Activated T-helper 1 cell treated with anti-CD3 and anti-CD28 coated beads, Interleukin-12 subunit alpha, Interleukin-12 subunit beta, Interleukin-2, Interleukin-4 antibody, amounts not matched to agents 30 ng/mL and 10 ng/mL and 1 ng/mL, durations not matched to agents 14 hours and 24 hours and 36 hours (primary cell): Measurements from ENCODE around the gene NHSL1. TPM values are rescaled to one million over a fixed set of nuclear protein-coding genes. Genes with fewer than 3 reads are reported as not detected.

Source experiments
- DNase-seq: peaks from one replicate; pipeline ENCODE4 v3.0.0; 2021; ENCODE audit warnings: low spot score
- H3K27ac Mint-ChIP-seq: one replicate; pipeline ENCODE4 v1.8.0; 2021; ENCODE audit warnings: mild to moderate bottlenecking, mixed read lengths
- H3K27me3 Mint-ChIP-seq: one replicate; pipeline ENCODE4 v1.8.0; 2022; ENCODE audit warnings: mild to moderate bottlenecking, moderate library complexity, mixed read lengths; ENCODE audit not compliant: insufficient read depth
- H3K36me3 Mint-ChIP-seq: one replicate; pipeline ENCODE4 v1.8.0; 2021; ENCODE audit warnings: low read depth, mixed read lengths
- H3K4me1 Mint-ChIP-seq: one replicate; pipeline ENCODE4 v1.8.0; 2021; ENCODE audit warnings: low read depth, mixed read lengths
- H3K4me3 Mint-ChIP-seq: one replicate; pipeline ENCODE4 v1.8.0; 2021; ENCODE audit warnings: mild to moderate bottlenecking, moderate library complexity, mixed read lengths
- H3K9me3 Mint-ChIP-seq: one replicate; pipeline ENCODE4 v1.8.0; 2021; ENCODE audit warnings: mixed read lengths
- intact Hi-C: fragments of 100-400 bp; cut with micrococcal nuclease; formaldehyde crosslinking; loops from one replicate; pipeline ENCODE4 v1.15.1; 2024
- total RNA-seq: library from RNA; stranded (reverse); gene quantifications from 2 replicates; pipeline ENCODE4 v1.2.3, GENCODE V29; 2022

The NHSL1 gene
- total RNA-seq, 1 donor from 2014 or later: 0.49 TPM

GRCh38 chr6:138403801-138404665 lies 95.3 kb downstream of the NHSL1 start, which contains the start of gene HEBP2:
Gene HEBP2 (plus strand): TSS chr6:138404223. CDS start chr6:138404496, 273 bp downstream.
- Mint-ChIP-seq H3K27ac (peak within 1 kb of the TSS; percentile 59), H3K4me1 (peaks cover 18% of the 10 kb centered on the region), H3K36me3 (peaks cover 25% of the 10 kb centered on the region), H3K4me3 (peak within 1 kb of the TSS; percentile 84), H3K27me3 (peaks cover 8% of the 10 kb centered on the region), H3K9me3 (no peaks in the 10 kb centered on the region)
- peak; percentile 87 for DNase-seq
- intact Hi-C loops: loop anchor here (1.0 to 2.0 kb wide), 5 partner anchors 7 to 369 kb away; partner anchors contain the start of gene CCDC28A

DNA sequence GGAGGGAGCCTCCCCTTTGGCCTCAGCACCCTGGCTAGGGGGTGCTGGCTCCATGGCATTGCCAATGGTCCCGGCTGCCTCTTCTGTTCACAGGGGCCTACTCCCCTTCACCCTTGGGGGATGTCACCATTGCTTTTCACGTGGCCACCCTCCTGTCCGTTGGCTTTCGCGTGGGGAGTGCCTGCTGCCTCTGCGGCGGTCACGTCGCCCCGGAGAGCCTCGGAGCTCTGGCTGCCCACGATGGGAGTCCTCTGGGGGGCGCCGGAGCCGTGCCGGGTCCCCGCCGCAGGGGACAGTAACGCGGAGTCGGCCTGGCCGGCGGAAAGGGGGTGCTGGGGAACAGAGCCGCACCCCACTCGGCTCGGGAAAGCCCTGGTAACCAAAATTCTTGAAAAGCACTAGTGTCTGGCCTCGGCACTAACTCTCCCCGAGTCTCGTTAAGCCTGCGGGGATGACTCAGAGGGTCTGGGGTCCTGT lies 95.9 kb downstream of the NHSL1 start:
- peaks cover 18% of the 10 kb centered on the region for H3K4me1 Mint-ChIP-seq
- peak; percentile 17 for DNase-seq
- H3K27me3 Mint-ChIP-seq: peaks cover 8% of the 10 kb centered on the region
- H3K4me3 Mint-ChIP-seq: peak overlapping the region; percentile 81
- intact Hi-C loops: loop anchor here (1.0 to 2.0 kb wide), 2 partner anchors 8 to 189 kb away; no protein-coding TSS in a partner anchor
- no peak overlapping the region for H3K27ac Mint-ChIP-seq
- H3K36me3 Mint-ChIP-seq: peaks cover 19% of the 10 kb centered on the region
- H3K9me3 Mint-ChIP-seq: no peaks in the 10 kb centered on the region

GRCh38 chr6:138402838-138403187 lies 96.5 kb downstream of the NHSL1 start:
- DNase-seq: no peak
- H3K36me3 Mint-ChIP-seq: peaks cover 16% of the 10 kb centered on the region
- peak overlapping the region; percentile 81 for H3K4me3 Mint-ChIP-seq
- intact Hi-C loops: loop anchor here (1.0 to 2.0 kb wide), 2 partner anchors 8 to 190 kb away; no protein-coding TSS in a partner anchor
- H3K9me3 Mint-ChIP-seq: no peaks in the 10 kb centered on the region
- H3K27ac Mint-ChIP-seq: no peak overlapping the region
- peaks cover 8% of the 10 kb centered on the region for H3K27me3 Mint-ChIP-seq
- peaks cover 18% of the 10 kb centered on the region for H3K4me1 Mint-ChIP-seq

GRCh38 chr6:138401960-138402837 lies 97.1 kb downstream of the NHSL1 start:
- intact Hi-C loops: loop anchor here (2.0 kb wide), 1 partner anchor 191 kb away; no protein-coding TSS in a partner anchor

GRCh38 chr6:138400326-138400725 lies 99.0 kb downstream of the NHSL1 start:
- peaks cover 3% of the 10 kb centered on the region for H3K36me3 Mint-ChIP-seq
- no peak overlapping the region for H3K27ac Mint-ChIP-seq
- H3K27me3 Mint-ChIP-seq: peaks cover 8% of the 10 kb centered on the region
- DNase-seq: no peak
- peaks cover 7% of the 10 kb centered on the region for H3K4me1 Mint-ChIP-seq
- no peak overlapping the region for H3K4me3 Mint-ChIP-seq
- H3K9me3 Mint-ChIP-seq: no peaks in the 10 kb centered on the region
- intact Hi-C loops: no loop called here

More at GRCh38 chr6:138401960-138402837, 97.1 kb downstream of the NHSL1 start:
- Mint-ChIP-seq H3K4me3 (peak overlapping the region; percentile 47), H3K27me3 (peaks cover 8% of the 10 kb centered on the region), H3K9me3 (no peaks in the 10 kb centered on the region), H3K36me3 (peaks cover 11% of the 10 kb centered on the region), H3K27ac (no peak overlapping the region), H3K4me1 (peaks cover 18% of the 10 kb centered on the region)
- no peak for DNase-seq

- peaks cover 12% of the 10 kb centered on the region for H3K27me3 Mint-ChIP-seq
- no peaks in the 10 kb centered on the region for H3K9me3 Mint-ChIP-seq
- DNase-seq: no peak
- intact Hi-C loops: no loop called here
- H3K36me3 Mint-ChIP-seq: no peaks in the 10 kb centered on the region
- no peak overlapping the region for H3K4me3 Mint-ChIP-seq
- no peak overlapping the region for H3K27ac Mint-ChIP-seq
- no peaks in the 10 kb centered on the region for H3K4me1 Mint-ChIP-seq
Observed at GRCh38 chr6:138397128-138398122, 101.9 kb downstream of the NHSL1 start.

DNA sequence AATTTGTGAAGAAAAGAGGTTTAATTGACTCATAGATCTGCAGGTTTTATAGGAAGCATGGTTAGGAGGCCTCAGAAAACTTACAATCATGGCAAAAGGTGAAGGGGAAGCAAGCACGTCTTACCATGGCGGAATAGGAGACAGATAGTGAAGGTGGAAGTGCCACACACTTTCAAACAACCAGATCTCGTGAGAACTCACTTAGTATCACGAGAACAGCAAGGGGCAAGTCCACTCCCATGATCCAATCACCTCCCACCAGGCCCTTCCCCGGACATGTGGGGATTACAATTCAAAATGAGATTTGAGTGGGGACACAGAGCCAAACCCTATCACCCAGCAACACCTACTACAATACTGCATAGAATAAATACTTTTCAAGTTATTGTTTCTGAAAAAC lies 102.6 kb downstream of the NHSL1 start:
- Mint-ChIP-seq H3K27me3 (peaks cover 9% of the 10 kb centered on the region), H3K4me3 (no peak overlapping the region), H3K36me3 (no peaks in the 10 kb centered on the region), H3K27ac (no peak overlapping the region), H3K4me1 (no peaks in the 10 kb centered on the region), H3K9me3 (no peaks in the 10 kb centered on the region)
- DNase-seq: no peak
- intact Hi-C loops: no loop called here

GRCh38 chr6:138393871-138394783 lies 105.2 kb downstream of the NHSL1 start:
- H3K4me3 Mint-ChIP-seq: no peak overlapping the region

DNA sequence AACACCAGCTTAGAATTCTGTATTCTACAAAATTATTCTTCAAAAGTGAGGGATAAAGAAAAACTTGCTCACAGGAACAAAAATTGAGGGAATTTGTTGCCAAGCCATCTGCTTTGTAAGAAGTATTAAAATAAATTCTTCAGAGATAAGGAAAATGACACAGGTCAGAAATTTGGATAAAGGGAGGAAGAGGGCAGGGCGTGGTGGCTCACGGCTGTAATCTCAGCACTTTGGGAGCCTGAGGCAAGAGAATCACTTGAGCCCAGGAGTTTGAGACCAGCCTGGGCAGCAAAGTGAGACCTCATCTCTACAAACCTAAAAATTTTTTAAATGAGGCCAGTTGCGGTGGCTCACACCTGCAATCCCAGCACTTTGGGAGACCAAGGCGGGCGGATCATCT lies 109.7 kb downstream of the NHSL1 start:
- H3K4me3 Mint-ChIP-seq: no peak overlapping the region
- no peaks in the 10 kb centered on the region for H3K36me3 Mint-ChIP-seq
- H3K27me3 Mint-ChIP-seq: peaks cover 23% of the 10 kb centered on the region
- no peaks in the 10 kb centered on the region for H3K9me3 Mint-ChIP-seq
- no peak for DNase-seq
- H3K4me1 Mint-ChIP-seq: no peaks in the 10 kb centered on the region
- no peak overlapping the region for H3K27ac Mint-ChIP-seq
- intact Hi-C loops: no loop called here

More at GRCh38 chr6:138393871-138394783, 105.2 kb downstream of the NHSL1 start:
- intact Hi-C loops: no loop called here
- Mint-ChIP-seq H3K36me3 (no peaks in the 10 kb centered on the region), H3K9me3 (no peaks in the 10 kb centered on the region), H3K27me3 (peaks cover 12% of the 10 kb centered on the region), H3K27ac (peak overlapping the region; percentile 43), H3K4me1 (no peaks in the 10 kb centered on the region)
- DNase-seq: no peak

GRCh38 chr6:138387577-138388368 lies 111.5 kb downstream of the NHSL1 start:
- Mint-ChIP-seq H3K9me3 (no peaks in the 10 kb centered on the region), H3K4me3 (no peak overlapping the region), H3K4me1 (no peaks in the 10 kb centered on the region), H3K27ac (no peak overlapping the region), H3K36me3 (no peaks in the 10 kb centered on the region), H3K27me3 (peaks cover 18% of the 10 kb centered on the region)
- intact Hi-C loops: no loop called here
- DNase-seq: no peak
